8988T (cell line): ENCODE measurements around the gene TM2D1.
"Not testable (repeated sequence)": the region's sequence is repeated elsewhere in the genome, so short reads cannot be mapped to it uniquely, and the experiment has no call there.

Experiments used
- DNase-seq: peaks from one replicate; pipeline ENCODE4 v3.0.0; 2011

TM2D1 gene

DNA sequence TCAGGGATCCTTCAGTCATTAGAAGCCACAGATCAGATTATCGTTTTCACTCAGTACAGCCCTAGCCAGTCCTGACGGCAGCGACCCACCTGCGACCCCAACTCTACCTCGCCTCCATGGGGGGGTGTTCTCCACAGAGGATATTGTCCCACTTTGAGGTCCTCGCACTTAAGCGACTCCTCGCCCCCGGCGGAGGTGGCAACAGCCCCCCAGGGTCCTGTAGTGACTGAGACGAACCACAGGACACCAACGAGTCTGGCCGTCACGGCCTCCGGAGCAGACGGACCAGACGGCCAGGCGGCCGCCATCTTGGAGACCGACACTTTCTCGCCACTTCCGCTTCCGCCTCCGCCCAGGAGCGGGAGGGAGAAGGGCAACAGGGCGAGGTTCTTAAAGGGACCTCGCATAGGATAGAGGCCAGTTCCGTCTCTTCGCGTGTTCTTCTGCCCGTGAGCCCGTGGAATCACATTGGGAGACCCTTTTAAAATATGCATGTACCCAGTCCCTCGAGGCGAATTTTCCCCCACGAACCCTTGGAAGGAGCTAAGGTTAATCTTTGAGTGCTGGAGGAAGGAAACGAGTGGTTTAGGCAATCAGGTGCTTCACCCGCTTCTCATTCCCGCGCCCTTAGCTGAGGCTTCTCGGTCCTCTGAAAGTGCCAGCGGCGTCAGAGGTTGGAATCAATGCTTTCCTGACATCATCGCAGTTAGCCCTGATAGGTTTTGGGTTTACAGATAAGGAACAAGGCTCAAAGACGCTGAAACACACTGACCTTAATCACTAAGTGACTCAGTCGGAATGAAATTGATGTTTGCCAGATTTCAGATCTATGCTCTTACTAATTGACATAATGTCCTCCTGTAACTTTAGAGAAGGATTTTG lies at the start of gene TM2D1:
Gene TM2D1, minus strand, starts transcription at position 329 of the 882 bp plus-strand sequence. Its CDS starts 21 bp downstream, at position 308.
- peak; percentile 38 for DNase-seq

DNA sequence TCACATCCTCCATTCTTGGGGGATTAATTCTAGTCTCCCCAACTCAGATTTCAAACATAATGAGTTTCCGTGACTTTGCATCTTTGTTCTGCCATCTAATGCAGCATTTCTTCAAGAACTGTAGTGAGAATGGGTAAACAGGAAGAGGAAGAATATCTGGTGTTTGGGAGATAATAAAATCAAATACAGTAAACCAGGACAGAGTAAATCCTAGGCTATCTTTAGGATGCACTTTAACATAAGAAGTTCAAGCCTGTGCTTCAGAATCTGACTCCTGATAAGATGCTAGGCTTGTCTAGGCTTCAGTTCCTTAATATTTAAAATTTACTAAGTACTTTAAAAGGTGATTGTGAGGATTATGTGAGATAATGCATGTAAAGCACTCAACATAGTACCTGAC lies 45.2 kb upstream of the TM2D1 start:
- DNase-seq: no peak

DNA sequence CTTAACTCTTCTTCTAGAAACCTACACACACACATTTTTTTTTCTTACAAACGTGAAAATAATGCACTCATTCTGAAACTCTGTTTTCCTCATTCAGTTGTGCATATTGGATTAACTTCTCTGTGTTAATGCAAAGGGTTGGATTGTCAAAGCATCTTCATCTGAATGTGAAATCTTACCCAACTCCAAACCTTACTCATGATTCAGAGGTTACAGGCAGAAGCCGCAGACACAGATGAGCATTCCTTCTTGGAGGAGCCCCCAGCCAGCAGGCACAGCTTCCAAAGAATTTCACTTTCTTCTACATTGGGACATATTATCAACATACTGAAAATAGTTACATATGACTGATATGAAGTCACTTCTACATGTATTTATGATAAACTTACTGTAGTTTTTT lies 33.0 kb upstream of the TM2D1 start:
- no peak for DNase-seq

DNA sequence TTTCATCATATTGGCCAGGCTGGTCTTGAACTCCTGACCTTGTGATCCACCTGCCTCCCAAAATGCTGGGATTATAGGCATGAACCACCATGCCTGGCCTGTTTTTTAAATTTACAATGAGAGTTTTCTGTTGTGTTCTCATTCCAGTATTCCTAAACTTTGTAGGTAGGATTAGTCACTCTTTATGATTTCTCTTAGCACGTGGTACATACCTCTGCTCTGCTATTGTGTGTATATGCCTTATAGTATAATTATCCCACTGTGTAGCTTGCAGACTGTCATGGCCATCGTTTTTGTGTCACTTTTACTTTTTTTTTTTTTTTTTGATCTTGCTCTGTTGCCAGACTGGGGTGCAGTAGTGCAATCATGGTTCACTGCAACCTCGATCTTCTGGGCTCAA lies 31.8 kb upstream of the TM2D1 start:
- DNase-seq: no peak

DNA sequence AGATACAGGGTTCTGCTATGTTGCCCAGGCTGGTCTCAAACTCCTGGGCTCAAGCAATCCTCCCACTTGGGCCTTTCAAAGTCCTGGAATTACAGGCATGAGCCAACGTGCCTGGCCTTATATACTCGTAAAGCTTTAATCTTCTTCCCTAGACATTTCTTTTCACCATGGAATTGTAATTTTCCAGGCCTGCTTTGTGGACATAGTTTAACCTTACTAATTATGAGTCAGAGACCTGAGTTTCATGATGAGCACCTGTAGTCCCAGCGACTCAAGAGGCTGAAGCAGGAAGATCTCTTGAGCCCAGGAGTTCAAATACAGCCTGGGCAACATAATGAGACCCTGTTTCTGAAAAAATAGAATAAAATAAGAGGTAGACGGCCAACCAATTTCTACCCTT lies 29.6 kb upstream of the TM2D1 start:
- no peak for DNase-seq

DNA sequence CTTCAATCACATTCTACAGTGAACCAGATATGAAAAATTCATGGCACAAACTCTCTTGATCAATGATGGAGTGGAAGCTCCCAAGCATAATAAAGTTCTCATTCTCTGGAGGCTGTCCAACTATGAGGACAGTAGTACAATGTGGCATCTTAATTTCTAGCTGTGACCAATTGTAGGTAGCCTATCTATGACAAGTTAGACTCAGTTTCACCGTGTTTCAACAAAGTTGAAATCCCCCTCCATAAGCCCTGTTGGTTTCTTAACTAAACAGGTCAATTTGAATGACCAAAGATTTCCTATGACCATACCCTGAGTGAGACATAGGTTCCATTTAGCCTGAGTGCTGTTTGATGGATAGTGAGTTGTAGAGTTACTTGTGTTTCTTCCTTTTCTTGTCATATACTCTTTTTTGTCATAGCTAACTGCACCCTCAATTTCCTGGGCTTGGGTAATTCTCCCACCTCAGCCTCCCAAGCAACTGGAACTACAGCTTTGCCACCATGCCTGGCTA lies 29.1 kb upstream of the TM2D1 start:
- no peak for DNase-seq

DNA sequence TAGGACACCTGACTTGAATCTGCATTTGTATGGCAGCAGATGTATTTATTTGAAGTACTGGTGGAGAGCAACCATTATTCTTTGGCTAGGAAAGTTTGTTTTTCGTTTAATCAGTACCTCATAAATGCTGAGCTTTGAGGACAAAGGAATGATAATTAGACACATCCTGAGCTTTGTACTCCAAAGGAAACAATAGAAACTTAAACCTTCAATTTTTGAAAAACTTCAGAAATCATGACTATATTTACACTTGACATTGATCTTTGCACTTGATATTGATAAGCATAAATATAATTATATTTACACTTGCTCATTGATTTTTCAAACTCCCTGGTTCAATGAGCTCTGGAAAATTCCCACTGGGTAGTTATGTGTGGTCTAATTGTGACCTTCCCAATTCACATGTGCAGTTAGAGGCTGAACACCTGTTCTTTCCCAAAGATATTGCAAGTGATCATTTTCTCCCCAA lies 28.0 kb upstream of the TM2D1 start:
- DNase-seq: no peak

DNA sequence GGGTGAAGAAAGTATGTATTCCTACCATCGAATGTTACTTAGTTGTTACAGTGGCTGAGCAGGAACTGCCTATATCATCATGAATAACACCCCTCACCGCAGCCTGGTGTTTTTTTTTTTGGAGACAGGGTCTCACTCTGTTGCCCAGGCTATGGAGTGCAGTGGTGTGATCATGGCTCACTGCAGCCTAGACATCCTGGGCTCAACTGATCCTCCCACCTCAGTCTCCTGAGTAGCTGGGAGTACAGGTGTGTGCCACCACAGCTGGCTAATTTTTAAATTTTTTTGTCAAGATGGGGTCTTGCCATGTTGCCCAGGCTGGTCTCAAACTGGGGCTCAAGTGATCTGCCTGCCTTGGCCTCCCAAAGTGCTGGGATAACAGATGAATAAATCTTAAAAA lies 24.6 kb upstream of the TM2D1 start:
- no peak for DNase-seq

DNA sequence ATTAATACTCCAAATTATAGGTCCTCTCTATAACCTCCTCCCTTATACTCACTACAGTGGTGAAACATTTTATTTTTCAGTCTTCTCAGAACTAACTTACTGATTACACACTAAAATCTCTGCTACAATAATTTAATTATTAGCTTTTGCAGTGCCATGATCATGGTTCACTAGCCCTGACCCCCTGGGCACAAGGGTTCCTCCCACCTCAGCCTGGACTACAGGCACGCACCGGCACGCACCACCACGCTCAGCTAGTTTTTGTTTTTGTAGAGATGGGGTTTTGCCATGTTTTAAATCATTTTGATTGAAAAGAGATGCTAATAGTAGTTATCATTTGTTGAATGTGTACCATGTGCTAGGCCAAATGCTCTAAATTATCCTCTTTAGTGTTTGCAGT lies 23.6 kb upstream of the TM2D1 start:
- no peak for DNase-seq

DNA sequence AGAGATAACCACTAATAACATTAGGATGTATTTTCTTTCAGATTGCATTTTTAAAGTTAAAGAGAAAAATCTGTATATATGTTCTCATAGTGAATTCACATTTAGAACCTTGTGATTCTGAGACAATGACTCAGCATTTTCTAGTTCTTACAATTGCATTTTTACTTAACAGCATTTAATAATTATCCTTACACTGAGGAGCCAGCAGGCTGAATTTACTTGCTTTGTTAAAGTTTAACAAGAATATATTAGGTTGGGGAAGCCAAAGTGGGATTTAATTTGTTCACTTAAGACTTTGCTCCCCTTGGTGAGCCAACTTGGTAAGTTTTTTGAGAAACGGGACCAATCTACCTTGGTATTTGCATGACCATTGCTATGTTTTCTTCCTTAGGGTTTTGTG lies 21.9 kb upstream of the TM2D1 start:
- no peak for DNase-seq

DNA sequence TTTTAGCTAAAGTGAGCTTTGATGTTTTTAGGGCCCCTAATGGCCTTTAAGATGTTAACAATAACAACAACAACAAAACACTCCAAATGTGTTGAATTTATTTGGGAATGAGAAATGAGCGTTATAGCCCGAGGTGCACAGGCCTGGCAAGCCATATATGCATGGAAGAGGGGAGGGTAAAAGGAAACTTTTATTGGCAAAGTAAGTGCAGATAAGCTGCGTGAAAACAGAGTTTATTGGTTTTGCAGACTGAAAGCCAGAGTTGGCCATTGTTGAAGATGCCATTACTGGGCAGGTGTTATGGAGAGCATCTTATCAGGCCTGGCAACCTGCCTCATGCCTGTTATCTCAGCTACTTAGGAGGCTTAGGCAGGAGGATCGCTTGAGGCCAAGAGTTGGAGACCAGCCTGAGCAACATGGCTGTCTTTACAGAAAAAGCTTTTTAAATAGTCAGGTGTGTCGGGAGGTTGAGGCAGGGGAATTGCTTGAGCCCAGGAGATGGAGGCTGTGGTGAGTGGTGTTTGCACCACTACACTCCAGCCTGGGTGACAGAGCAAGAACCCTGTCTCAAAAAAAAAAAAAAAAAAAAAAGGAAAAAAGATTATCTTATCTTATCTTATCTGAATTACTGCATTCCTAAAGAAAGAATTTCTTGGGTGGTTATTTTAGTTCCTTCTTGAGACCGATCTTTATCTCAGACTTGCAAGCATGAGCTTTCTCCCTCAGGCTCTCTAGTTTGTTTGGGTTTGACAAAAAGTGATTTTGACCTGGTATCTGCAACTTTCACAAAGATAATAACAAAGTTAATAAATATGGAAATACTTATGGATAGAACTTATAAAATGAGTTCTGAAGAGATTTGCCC lies 19.0 kb upstream of the TM2D1 start:
- DNase-seq: no peak

DNA sequence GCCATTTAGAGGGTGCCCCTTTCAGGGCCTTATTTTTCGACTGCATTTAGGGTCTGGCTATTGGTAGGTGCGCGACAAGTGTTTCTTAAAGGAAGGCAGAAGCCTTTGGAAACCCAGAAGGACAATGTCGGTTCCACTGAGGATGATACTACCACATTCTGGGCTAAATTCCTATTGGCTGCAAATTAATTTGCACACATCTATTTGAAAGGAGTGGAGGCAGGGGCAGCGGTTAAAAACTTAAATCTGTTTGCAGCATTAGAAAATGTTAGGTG lies 18.4 kb upstream of the TM2D1 start:
- DNase-seq: no peak

DNA sequence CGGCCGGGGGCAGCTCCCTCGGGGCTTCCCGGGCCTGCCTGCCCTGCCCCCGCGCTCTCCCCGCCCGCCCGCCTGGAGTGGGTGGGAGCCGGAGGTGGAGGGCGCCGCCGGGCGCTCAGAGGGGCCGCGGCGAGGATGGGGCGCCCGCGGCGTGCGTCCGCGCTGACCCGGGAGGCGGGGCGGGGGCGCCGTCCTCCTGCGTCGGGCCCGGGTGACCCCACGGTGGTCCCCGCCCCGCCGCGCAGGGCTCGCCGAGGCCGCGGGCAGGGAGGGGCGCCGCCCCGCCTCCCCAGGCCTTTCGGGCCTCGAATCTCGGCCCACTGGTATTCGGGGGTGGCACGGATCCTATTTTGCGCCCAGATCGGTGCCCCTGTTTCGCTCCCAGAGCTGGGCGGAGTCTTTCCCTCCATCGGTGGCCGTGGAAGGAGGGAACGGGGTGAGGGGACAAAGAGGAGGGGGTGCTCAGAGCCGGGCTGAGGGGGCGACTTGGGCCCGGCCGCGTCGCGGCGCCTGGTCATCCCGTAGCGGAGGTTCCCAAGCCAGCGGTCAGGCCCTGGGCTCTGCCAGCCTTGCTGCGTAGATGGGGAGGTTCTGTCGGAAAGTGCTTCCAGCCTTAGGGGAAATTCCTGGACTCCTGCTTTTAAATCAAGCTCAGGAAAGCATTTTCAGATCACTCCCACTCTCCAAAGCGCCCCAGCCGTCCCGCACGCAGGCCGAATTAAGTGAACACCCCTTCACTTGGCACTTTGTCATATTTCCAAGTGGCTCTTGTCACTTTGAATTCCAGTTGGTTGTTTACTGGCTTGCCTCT lies 17.9 kb upstream of the TM2D1 start:
- DNase-seq: peak; percentile 49

DNA sequence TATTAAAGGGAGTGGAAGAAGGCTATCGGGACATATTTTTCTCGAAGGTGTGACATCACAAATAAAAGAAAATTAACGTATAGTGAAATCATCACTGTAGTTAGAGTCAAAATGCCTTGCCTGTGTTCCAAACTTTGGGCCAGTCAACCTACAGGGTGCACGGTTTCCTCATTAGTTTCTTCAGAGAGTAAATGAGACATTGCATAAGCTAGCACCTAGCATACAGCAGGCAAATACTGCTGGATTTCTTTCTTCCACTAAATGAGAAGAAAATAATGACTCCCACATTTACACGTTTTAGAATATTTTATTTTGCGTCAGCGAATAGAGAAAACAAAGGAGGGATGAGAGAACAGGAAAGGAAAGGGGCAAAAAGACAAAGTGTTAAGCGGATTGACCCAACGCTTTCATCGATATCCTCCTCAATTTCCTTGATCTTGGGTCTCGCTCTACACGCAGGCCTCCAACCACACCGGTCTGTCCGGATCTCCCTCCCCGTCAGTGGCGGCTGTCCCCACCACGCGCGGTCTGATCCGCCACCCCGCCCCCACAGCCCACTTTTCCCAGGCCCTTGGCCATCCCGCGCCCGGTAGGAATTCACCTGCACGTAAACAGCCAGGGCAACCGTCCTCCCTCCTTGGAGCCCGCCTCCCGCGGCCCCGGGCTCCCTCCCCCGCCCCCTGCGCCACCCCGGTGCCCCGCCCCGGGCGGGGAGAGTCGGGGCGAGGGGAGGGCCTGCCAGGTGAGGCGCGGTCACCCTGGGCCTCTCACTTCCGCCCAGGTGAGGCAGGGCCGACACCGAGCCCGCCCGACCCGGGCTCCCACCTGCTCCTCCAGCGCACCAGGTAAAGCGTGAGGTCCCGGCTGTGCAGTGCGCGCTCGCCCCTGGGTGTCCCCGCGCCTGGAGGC lies 17.0 kb upstream of the TM2D1 start, which contains the start of gene PATJ:
Gene PATJ, plus strand, starts transcription at position 770 of the 909 bp plus-strand sequence. CDS start 20,413 bp downstream, outside the sequence.
- peak; percentile 60 for DNase-seq

DNA sequence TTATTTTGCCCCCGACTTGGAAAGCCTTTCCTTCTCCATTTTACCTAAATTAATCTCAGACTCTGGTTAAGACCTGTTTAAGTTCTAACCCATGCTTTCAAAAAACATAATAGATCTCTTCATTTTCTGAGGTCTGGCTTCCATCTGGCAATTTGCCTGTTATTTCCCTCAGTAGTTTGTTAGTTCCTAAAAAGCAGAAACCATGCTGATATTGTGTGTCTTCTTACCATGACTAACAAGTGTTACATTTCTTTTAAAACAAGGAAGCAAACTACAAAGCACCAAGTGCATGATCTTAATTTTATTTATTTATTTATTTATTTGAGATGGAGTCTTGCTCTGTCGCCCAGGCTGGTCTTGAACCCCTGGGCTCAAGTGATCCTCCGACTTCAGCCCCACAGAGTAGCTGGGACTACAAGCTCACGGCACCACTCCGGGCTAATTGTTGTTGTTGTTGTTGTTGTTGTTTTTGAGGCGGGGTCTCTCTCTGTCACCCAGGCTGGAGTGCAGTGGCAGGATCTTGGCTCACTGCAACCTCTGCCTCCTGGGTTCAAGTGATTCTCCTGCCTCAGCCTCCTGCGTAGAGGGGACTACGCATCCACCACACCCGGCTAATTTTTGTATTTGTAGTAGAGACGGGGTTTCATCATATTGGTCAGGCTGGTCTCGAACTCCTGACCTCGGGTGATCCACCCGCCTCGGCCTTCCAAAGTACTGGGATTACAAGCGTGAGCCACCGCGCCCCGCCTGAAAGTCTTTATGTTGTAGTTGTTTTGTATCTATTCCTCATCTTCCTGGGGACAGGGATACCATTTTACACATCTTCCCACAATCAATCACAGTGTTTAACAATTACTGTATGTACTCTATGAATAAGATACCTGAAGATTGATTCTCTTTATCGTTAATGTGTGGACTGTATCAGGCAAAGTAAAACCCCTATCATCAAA lies 16.1 kb upstream of the TM2D1 start:
- no peak for DNase-seq

DNA sequence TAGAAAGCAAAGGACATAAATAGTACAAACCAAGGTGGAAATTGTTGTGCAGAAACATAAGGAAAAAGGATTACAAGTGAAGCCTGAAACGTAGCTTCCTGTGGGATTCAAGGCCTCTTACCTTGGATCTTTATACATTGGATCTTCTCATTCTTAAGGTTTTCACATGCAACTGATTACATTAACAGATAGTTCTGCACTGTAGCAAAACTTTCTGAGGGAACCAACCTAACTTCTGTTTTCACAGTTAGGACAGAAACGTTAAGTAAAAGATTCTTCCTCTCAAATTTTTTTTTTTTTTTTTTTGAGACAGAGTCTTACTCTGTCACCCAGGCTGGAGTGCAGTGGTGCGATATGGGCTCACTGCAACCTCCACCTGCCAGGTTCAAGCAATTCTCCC lies 7.8 kb upstream of the TM2D1 start:
- no peak for DNase-seq

DNA sequence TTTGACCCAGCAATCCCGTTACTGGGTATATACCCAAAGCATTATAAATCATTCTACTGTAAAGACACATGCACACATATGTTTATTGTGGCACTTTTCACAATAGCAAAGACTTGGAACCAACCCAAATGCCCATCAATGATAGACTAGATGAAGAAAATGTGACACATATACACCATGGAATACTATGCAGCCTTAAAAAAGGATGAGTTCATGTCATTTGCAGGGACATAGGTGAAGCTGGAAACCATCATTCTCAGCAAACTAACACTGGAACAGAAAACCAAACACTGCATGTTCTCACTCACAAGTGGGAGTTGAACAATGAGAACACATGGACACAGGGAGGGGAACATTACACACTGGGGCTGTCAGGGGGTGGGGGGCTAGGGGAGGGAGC lies 5.7 kb upstream of the TM2D1 start:
- DNase-seq: not testable (repeated sequence)

DNA sequence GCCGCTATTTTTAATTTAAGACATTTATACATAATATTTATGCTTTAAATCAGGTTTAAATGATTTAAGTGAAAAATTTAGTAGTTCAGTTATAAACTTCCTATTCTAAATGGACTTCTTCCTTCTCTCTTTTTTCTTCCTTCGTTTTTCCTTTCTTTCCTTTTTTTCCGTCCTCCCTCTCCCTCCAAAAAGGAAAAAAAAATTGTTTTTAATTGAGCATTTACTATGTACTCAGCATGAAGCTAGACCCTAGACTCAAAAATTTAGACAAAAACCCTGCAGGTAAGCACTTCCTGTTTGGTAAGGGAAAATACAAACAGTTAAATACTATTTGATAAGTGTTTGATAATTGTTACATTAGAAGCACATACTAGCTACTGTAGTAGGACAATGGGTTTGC lies 2.6 kb upstream of the TM2D1 start:
- no peak for DNase-seq

DNA sequence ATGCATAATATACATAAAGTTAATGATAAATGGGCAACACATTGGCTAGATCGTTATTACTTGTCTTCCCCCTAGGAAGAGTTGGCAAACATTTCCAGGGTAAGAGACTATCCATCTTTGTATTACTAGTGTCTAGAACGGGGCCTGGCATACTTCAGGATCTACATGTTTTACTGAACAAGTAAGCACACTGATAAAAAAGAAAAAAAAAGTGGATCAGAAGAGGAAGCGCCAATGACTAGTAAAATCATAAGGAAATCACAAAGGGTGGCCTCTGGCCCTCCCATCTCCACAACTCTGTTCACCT lies 482 bp downstream of the TM2D1 start:
- no peak for DNase-seq

DNA sequence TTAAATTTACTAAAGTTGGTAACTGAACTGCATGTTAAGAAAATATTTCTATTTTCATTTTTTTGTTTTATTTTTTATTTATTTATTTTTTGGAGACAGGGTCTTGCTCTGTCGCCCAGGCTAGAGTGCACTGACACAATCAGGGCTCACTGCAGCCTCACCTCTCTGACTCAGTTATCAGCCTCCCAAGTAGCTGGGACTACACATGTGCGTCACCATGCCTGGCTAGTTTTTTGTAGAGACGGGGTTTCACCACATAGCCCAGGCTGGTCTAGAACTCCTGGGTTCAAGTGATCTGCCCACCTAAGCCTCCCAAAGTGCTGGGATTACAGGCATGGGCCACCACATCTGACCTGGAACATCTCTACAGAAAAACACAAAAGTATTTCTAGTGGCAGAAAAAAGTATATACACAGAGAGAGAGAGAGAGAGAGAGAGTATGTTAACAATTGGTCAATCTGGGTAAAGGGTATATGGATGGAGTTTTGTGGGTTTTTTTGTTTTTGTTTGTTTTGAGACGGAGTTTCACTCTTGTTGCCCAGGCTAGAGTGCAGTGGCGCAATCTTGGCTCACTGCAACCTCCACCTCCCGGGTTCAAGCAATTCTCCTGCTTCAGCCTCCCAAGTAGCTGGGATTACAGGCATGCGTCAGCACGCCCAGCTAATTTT lies 5.8 kb downstream of the TM2D1 start:
- DNase-seq: not testable (repeated sequence)
